Middle frontal gyrus (tissue), 1 donor: Measurements from ENCODE around the gene LITAF.
"Not testable (repeated sequence)": the region's sequence is repeated elsewhere in the genome, so short reads cannot be mapped to it uniquely, and the experiment has no call there.

Source experiments
- DNase-seq: peaks from one replicate; pipeline ENCODE4 v3.0.0-alpha.2; 2015; ENCODE audit warnings: low spot score; ENCODE audit errors: extremely low spot score

Gene LITAF

GRCh38 chr16:11621539-11621919, 34.8 kb upstream of the LITAF start:
- DNase-seq, result no peak

- no peak for DNase-seq
These were observed 33.7 kb upstream of the LITAF start for GRCh38 chr16:11620243-11621003.

- DNase-seq, result no peak
These were observed 32.7 kb upstream of the LITAF start for GRCh38 chr16:11619327-11619851.

- no peak for DNase-seq
These were observed 31.5 kb upstream of the LITAF start for GRCh38 chr16:11618107-11618717.

GRCh38 chr16:11615748-11616447, 29.2 kb upstream of the LITAF start:
- DNase-seq, result no peak

GRCh38 chr16:11614587-11615175, 28.0 kb upstream of the LITAF start:
- no peak for DNase-seq

GRCh38 chr16:11613381-11614303, 26.9 kb upstream of the LITAF start:
- no peak for DNase-seq

GRCh38 chr16:11612665-11613025, 25.9 kb upstream of the LITAF start:
- DNase-seq, result no peak

GRCh38 chr16:11611871-11612664, 25.3 kb upstream of the LITAF start:
- DNase-seq, result no peak

GRCh38 chr16:11610580-11610979, 23.9 kb upstream of the LITAF start:
- DNase-seq, result no peak

- no peak for DNase-seq
These were observed 23.4 kb upstream of the LITAF start for GRCh38 chr16:11610121-11610505.

- no peak for DNase-seq
These were observed 22.9 kb upstream of the LITAF start for GRCh38 chr16:11609474-11610120.

GRCh38 chr16:11605891-11606290, 19.2 kb upstream of the LITAF start:
- DNase-seq, result no peak

GRCh38 chr16:11605564-11605886, 18.8 kb upstream of the LITAF start:
- DNase-seq, result no peak

GRCh38 chr16:11604783-11605563, 18.3 kb upstream of the LITAF start:
- no peak for DNase-seq

GRCh38 chr16:11604296-11604695, 17.6 kb upstream of the LITAF start:
- not testable (repeated sequence) for DNase-seq

GRCh38 chr16:11603331-11603750, 16.6 kb upstream of the LITAF start:
- no peak for DNase-seq

GRCh38 chr16:11602321-11602720, 15.6 kb upstream of the LITAF start:
- no peak for DNase-seq

- DNase-seq, result no peak
These were observed 15.2 kb upstream of the LITAF start for GRCh38 chr16:11601911-11602310.
